BJ (cell line): Measurements from ENCODE around the gene ASB15. TPM values are rescaled to one million over a fixed set of nuclear protein-coding genes. Genes with fewer than 3 reads are reported as not detected.

Experiments
- CTCF ChIA-PET: fragments of 350-600 bp; formaldehyde crosslinking; extraction: SDS; loops from one replicate; lab custom pipeline; 2021; ENCODE audit warnings: antibody characterized with exemption, inconsistent platforms; lab: Yijun Ruan, JAX
- POLR2A ChIA-PET: fragments of 300-600 bp; sonication (Branson Sonifier 250); formaldehyde crosslinking; extraction: SDS; loops from one replicate; lab custom pipeline; 2021; ENCODE audit warnings: antibody characterized with exemption; lab: Charles Lee
- DNase-seq: peaks from one replicate; pipeline ENCODE4 v3.0.0-alpha.2; 2011; ENCODE audit warnings: low read depth
- H3K27me3 ChIP-seq: 2 replicates; pipeline ENCODE4 v1.6.0; 2011; ENCODE audit warnings: low read length; ENCODE audit not compliant: control insufficient read depth, insufficient read depth
- H3K36me3 ChIP-seq: 2 replicates; pipeline ENCODE4 v1.5.1; 2011; ENCODE audit warnings: low read length; ENCODE audit not compliant: control insufficient read depth, insufficient read depth
- H3K4me3 ChIP-seq: 2 replicates; pipeline ENCODE4 v1.5.1; 2011; ENCODE audit warnings: low read depth, mild to moderate bottlenecking, control low read depth, low read length
- CTCF ChIP-seq: IDR thresholded peaks from 2 replicates; pipeline ENCODE4 v1.5.1; 2011; ENCODE audit warnings: low read depth, mild to moderate bottlenecking, control low read depth, inconsistent platforms, low read length, moderate library complexity; ENCODE audit not compliant: insufficient read depth
- polyA plus RNA-seq: library from polyadenylated mRNA; depleted of rRNA; stranded (reverse); fragments of >200 nt; gene quantifications from 2 replicates; pipeline ENCODE4 v1.2.3, GENCODE V29; 2011

Gene ASB15
- polyA plus RNA-seq, 1 experiment = not detected

GRCh38 chr7:123573896-123574467 is 27.6 kb upstream of the ASB15 start:
- DNase-seq = no peak
- H3K36me3 ChIP-seq = no peaks in the 10 kb centered on the region
- ChIA-PET POLR2A (no interaction called here), CTCF (no interaction called here)
- no peaks in the 10 kb centered on the region for H3K27me3 ChIP-seq
- TF ChIP-seq CTCF = no peak
- no peak overlapping the region for H3K4me3 ChIP-seq

DNA sequence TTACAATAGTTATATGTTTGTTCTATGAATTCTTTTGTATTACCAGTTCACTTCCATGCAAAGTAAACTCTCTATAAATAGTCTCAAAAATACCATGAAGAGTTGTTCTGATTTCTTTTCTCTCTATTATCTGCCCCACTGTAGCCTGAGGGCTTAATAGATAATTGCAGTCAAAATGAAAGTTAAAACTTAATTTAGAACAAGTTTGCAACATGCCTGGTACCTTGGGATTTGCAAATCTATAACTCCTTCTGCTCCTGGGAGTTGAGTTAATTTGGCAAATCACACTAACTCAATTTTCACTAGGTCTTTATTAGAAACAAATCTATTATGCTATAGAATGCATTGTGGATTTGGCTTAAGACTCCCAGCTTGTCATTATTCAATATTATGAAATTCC is 22.2 kb upstream of the ASB15 start:
- Histone ChIP-seq H3K36me3 (no peaks in the 10 kb centered on the region), H3K4me3 (no peak overlapping the region), H3K27me3 (no peaks in the 10 kb centered on the region; the same call in 1 of the 2 replicates)
- no peak for TF ChIP-seq CTCF
- ChIA-PET POLR2A (no interaction called here), CTCF (interaction anchor here (1.6 kb wide), 1 partner anchor 286 kb away, joined by 3 read pairs; no protein-coding TSS in a partner anchor)
- DNase-seq = no peak

DNA sequence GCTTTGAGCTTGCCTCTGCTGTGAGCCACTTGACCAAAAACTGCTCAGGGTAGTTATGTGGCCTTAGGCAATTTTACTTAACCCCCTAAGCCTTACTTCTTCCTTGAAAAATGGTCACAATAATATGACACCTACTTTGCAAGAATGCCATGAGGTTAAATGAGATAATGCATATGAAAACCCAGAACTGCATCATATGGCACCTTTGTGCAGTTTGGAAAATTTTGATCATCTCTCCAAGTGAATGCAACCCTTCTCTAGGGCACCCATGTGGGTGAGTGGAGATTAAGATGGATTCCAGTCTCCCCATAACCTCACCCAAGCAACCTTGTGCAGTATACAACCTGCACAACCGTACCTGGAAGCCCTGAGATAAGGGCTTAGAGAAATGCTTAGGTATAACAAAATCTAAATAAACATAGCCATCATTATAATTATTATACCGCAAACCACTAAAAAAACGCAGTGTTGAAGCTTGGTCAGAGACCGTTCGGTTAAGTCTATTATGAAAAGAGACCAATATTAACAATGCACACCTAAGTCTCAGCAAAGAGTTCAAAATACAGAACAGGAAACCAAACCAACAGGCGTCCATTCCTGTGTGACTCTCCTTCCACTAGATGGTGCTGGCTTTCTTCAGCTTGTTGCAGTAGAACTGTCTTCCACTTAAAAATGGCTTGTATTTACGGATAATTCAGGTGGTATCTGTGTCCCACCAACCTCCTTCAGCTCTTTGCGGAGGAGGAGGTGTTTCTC is 21.0 kb upstream of the ASB15 start:
- POLR2A ChIA-PET = interaction anchor here (0.6 kb wide), 1 partner anchor 22 kb away, joined by 3 read pairs; no protein-coding TSS in a partner anchor
- peak; percentile 87 for TF ChIP-seq CTCF
- no peaks in the 10 kb centered on the region; the same call in 1 of the 2 replicates for H3K27me3 ChIP-seq
- H3K4me3 ChIP-seq = no peak overlapping the region
- no peak for DNase-seq
- H3K36me3 ChIP-seq = no peaks in the 10 kb centered on the region
- CTCF ChIA-PET = interaction anchor here (0.6 to 2.0 kb wide), 17 partner anchors 10 to 1118 kb away, joined by 3 to 11 read pairs (median 4); no protein-coding TSS in a partner anchor

DNA sequence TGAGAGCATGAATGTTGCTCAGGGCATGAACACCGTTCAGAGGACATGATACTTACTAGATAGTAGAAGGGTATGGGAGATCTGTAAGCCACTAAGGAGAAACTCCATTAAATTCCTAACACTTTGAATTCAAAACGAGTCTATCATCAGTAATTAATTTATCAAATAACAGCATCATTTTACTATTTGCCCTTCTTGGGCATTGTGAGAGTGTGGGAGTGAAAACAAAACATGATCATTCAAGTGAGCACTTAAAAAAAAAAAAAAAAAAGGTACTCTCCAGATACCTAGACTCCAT is 20.5 kb upstream of the ASB15 start:
- POLR2A ChIA-PET = interaction anchor here (0.6 kb wide), 2 partner anchors 8 to 22 kb away, joined by 3 read pairs; no protein-coding TSS in a partner anchor
- Histone ChIP-seq H3K4me3 (no peak overlapping the region), H3K36me3 (no peaks in the 10 kb centered on the region), H3K27me3 (no peaks in the 10 kb centered on the region; the same call in 1 of the 2 replicates)
- TF ChIP-seq CTCF = no peak
- CTCF ChIA-PET = interaction anchor here (0.6 to 2.0 kb wide), 17 partner anchors 11 to 1196 kb away, joined by 3 to 11 read pairs (median 4); no protein-coding TSS in a partner anchor
- no peak for DNase-seq

DNA sequence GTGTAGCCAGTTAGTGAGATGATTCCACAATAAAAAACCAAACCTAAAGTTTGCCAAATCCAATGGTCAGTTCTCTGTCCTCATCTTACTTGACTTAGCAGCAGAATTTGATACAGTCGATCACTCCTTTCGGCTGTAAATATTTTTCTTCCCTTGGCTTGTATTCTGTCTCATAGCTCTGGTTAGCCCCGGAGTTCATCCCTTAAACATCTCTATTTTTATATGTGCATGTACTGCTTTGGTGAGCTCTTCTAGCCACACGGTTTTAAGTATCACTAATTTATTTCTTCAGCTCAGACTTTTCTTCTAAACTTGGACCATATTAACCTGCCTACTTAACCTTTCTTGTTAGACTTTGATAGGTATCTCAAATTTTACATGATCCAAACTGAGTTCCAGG is 17.8 kb upstream of the ASB15 start:
- TF ChIP-seq CTCF = no peak
- ChIA-PET CTCF (interaction anchor here (1.2 to 1.4 kb wide), 2 partner anchors 281 to 289 kb away, joined by 3 to 4 read pairs; no protein-coding TSS in a partner anchor), POLR2A (no interaction called here)
- Histone ChIP-seq H3K36me3 (no peaks in the 10 kb centered on the region), H3K27me3 (no peaks in the 10 kb centered on the region; the same call in 1 of the 2 replicates), H3K4me3 (no peak overlapping the region)
- no peak for DNase-seq
